Liver (tissue), 9 donors: ENCODE results near the gene SLC8A2. TPM values are rescaled to one million over a fixed set of nuclear protein-coding genes. Genes with fewer than 3 reads are reported as not detected.

Experiments used
- DNase-seq: peaks from one replicate; pipeline ENCODE4 v3.0.0-alpha.2; 2017; ENCODE audit warnings: low spot score
- H3K27ac ChIP-seq, 2 donors: one replicate each; pipeline ENCODE4 v1.7.0; 2013; ENCODE audit warnings: inconsistent platforms in 2 of 2, low read length in 2 of 2, control low read depth in 1 of 2, low read depth in 1 of 2, mild to moderate bottlenecking in 1 of 2
- H3K27me3 ChIP-seq, 4 donors: one replicate each; pipeline versions ENCODE4 v1.6.1 to v1.7.0; 2013; ENCODE audit warnings: low read length in 3 of 4, inconsistent platforms in 1 of 4, mild to moderate bottlenecking in 1 of 4, moderate library complexity in 1 of 4; ENCODE audit not compliant: control insufficient read depth in 4 of 4, insufficient read depth in 4 of 4
- H3K36me3 ChIP-seq, 4 donors: one replicate each; pipeline versions ENCODE4 v1.6.1 to v1.7.0; 2013; ENCODE audit warnings: low read length in 3 of 4, mild to moderate bottlenecking in 3 of 4, low read depth in 1 of 4, moderate library complexity in 1 of 4; ENCODE audit not compliant: control insufficient read depth in 4 of 4, insufficient read depth in 3 of 4
- H3K4me1 ChIP-seq, 4 donors: one replicate each; pipeline versions ENCODE4 v1.6.1 to v1.7.0; 2013; ENCODE audit warnings: low read length in 3 of 4, mild to moderate bottlenecking in 3 of 4, moderate library complexity in 1 of 4; ENCODE audit not compliant: control insufficient read depth in 4 of 4, insufficient read depth in 4 of 4
- H3K4me3 ChIP-seq, 3 donors: one replicate each; pipeline versions ENCODE4 v1.6.1 to v1.7.0; 2013; ENCODE audit warnings: low read length in 3 of 3, control low read depth in 1 of 3, low read depth in 1 of 3, mild to moderate bottlenecking in 1 of 3
- H3K9ac ChIP-seq, 2 donors: one replicate each; pipeline ENCODE4 v1.7.0; 2013; ENCODE audit warnings: low read length in 2 of 2, mild to moderate bottlenecking in 2 of 2, moderate library complexity in 2 of 2, control low read depth in 1 of 2, low read depth in 1 of 2
- H3K9me3 ChIP-seq, 4 donors: one replicate each; pipeline versions ENCODE4 v1.6.1 to v1.7.0; 2013; ENCODE audit warnings: low read length in 3 of 4; ENCODE audit not compliant: control insufficient read depth in 4 of 4
- ATF3 ChIP-seq: IDR thresholded peaks from 2 replicates; pipeline ENCODE4 v1.6.1; 2016; ENCODE audit warnings: antibody characterized with exemption
- CTCF ChIP-seq: fragments of 150-350 bp; IDR thresholded peaks from 2 replicates; pipeline ENCODE4 v1.5.1; 2017; ENCODE audit warnings: improper control_type of control experiment, low read depth, low read length; ENCODE audit not compliant: missing input control
- EGR1 ChIP-seq, 2 donors: IDR thresholded peaks; 2 replicates each; pipeline ENCODE4 v1.6.1; 2016 to 2018; ENCODE audit warnings: antibody characterized with exemption in 2 of 2, low read depth in 2 of 2
- FOXA1 ChIP-seq: IDR thresholded peaks from 2 replicates; pipeline ENCODE4 v1.6.1; 2016; ENCODE audit warnings: antibody characterized with exemption
- FOXA2 ChIP-seq: IDR thresholded peaks from 2 replicates; pipeline ENCODE4 v1.6.1; 2016; ENCODE audit warnings: antibody characterized with exemption
- GABPA ChIP-seq, 2 donors: IDR thresholded peaks in 1 of 2; conservative IDR thresholded peaks in 1 of 2; 2 replicates each; pipeline ENCODE4 v1.6.1; 2016; ENCODE audit warnings: antibody characterized with exemption in 2 of 2, mild to moderate bottlenecking in 1 of 2, moderate library complexity in 1 of 2
- HNF4A ChIP-seq, 2 donors: conservative IDR thresholded peaks; 2 replicates each; pipeline ENCODE4 v1.6.1; 2016; ENCODE audit warnings: antibody characterized with exemption in 2 of 2, mild to moderate bottlenecking in 2 of 2
- HNF4G ChIP-seq: IDR thresholded peaks from 2 replicates; pipeline ENCODE4 v1.6.1; 2016; ENCODE audit warnings: antibody characterized with exemption
- JUND ChIP-seq, 2 donors: IDR thresholded peaks; 2 replicates each; pipeline ENCODE4 v1.6.1; 2016; ENCODE audit warnings: antibody characterized with exemption in 2 of 2
- MAX ChIP-seq: IDR thresholded peaks from 2 replicates; pipeline ENCODE4 v1.6.1; 2016; ENCODE audit warnings: antibody characterized with exemption
- NR2F2 ChIP-seq: IDR thresholded peaks from 2 replicates; pipeline ENCODE4 v1.6.1; 2016; ENCODE audit warnings: antibody characterized with exemption
- RAD21 ChIP-seq, 2 donors: IDR thresholded peaks; 2 replicates each; pipeline ENCODE4 v1.6.1; 2016; ENCODE audit warnings: antibody characterized with exemption in 2 of 2, mild to moderate bottlenecking in 2 of 2
- REST ChIP-seq: IDR thresholded peaks from 2 replicates; pipeline ENCODE4 v1.6.1; 2016; ENCODE audit warnings: antibody characterized with exemption, mild to moderate bottlenecking
- RXRA ChIP-seq, 2 donors: IDR thresholded peaks; 2 replicates each; pipeline ENCODE4 v1.6.1; 2017 to 2018; ENCODE audit warnings: antibody characterized with exemption in 2 of 2, mild to moderate bottlenecking in 1 of 2
- SP1 ChIP-seq: IDR thresholded peaks from 2 replicates; pipeline ENCODE4 v1.6.1; 2018; ENCODE audit warnings: antibody characterized with exemption, mild to moderate bottlenecking
- TAF1 ChIP-seq: conservative IDR thresholded peaks from 2 replicates; pipeline ENCODE4 v1.6.1; 2016; ENCODE audit warnings: antibody characterized with exemption, mild to moderate bottlenecking
- YY1 ChIP-seq: IDR thresholded peaks from 2 replicates; pipeline ENCODE4 v1.6.1; 2016; ENCODE audit warnings: antibody characterized with exemption, mild to moderate bottlenecking
- ZBTB33 ChIP-seq: IDR thresholded peaks from 2 replicates; pipeline ENCODE4 v1.6.1; 2016; ENCODE audit warnings: antibody characterized with exemption
- WGBS: extraction: QIAGEN DNeasy Blood & Tissue Kit; methylation state at CpG from one replicate; pipeline ENCODE4 v1.1.7; 2013; 5-methylcytosine and 5-hydroxymethylcytosine counted together
- polyA plus RNA-seq, 2 donors: library from polyadenylated mRNA; stranded (reverse) in 1 of 2; unstranded in 1 of 2; fragments of 200-250 nt in 1 of 2; fragments of >200 nt in 1 of 2; fragmentation: Nextera tagmentation in 1 of 2; extraction: Ambion mirVana in 1 of 2; gene quantifications; one replicate each; pipeline versions ENCODE4 v1.2.1 to v1.2.3, GENCODE V29; 2013 to 2015
- total RNA-seq, 2 donors: library from RNA; depleted of rRNA; stranded (reverse); fragments of >200 nt; gene quantifications; one replicate each; pipeline ENCODE4 v1.2.3, GENCODE V29; 2014
- donor health status: healthy.
- donor health status: healthy.
- donor health status: healthy.
- donor health status: healthy.
- donor health status: healthy.

SLC8A2 gene
- total and polyA plus RNA-seq, 4 donors: 0.01 to 0.25 TPM; not detected in 2

- no peak for TF ChIP-seq SP1
These were observed 17.6 kb upstream of the SLC8A2 start (continued) for GRCh38 chr19:47489072-47489914.

GRCh38 chr19:47487551-47488515, 16.1 kb upstream of the SLC8A2 start:
- DNase-seq: no peak
- no peak overlapping the region for H3K9ac ChIP-seq
- TF ChIP-seq CTCF: no peak
- TF ChIP-seq ZBTB33: no peak
- no peak for TF ChIP-seq SP1
- no peak for TF ChIP-seq EGR1 (IDR thresholded peaks at IDR 0.05; ENCODE audit: low read depth in 2 of 2)
- TF ChIP-seq RXRA (IDR thresholded peaks at IDR 0.05): no peak
- TF ChIP-seq HNF4G: no peak
- TF ChIP-seq TAF1: no peak
- no peak for TF ChIP-seq HNF4A (conservative IDR thresholded peaks at IDR 0.05)
- TF ChIP-seq NR2F2: no peak
- no peak for TF ChIP-seq YY1
- TF ChIP-seq ATF3: no peak
- no peak for TF ChIP-seq RAD21 (IDR thresholded peaks at IDR 0.05)
- TF ChIP-seq FOXA2: no peak
- no peak for TF ChIP-seq JUND (IDR thresholded peaks at IDR 0.05)
- TF ChIP-seq FOXA1: no peak
- no peak for TF ChIP-seq MAX
- no peak for TF ChIP-seq GABPA (IDR thresholded peaks at IDR 0.05 in 1 of 2, conservative IDR thresholded peaks at IDR 0.05 in 1 of 2)
- no peak for TF ChIP-seq REST
- peaks cover 0 to 7% (median 2%) of the 10 kb centered on the region in 4 donors for H3K4me1 ChIP-seq
- no peak overlapping the region for H3K4me3 ChIP-seq
- no peaks in the 10 kb centered on the region for H3K9me3 ChIP-seq
- peaks cover 19 to 52% (median 23%) of the 10 kb centered on the region in 4 donors for H3K36me3 ChIP-seq
- WGBS: 90% methylated on average over 19 of the region's 19 CpGs
- no peak overlapping the region for H3K27ac ChIP-seq
- no peaks in the 10 kb centered on the region for H3K27me3 ChIP-seq
